Measurements from ENCODE around the gene GMPR2. TPM values are rescaled to one million over a fixed set of nuclear protein-coding genes. Genes with fewer than 3 reads are reported as not detected.
A peak's percentile ranks its signal among the peaks of the same experiment; 100 is the strongest.

The GMPR2 gene
- total and polyA plus RNA-seq, 2 of the 13 experiments (the other 11 are each of a cell fraction or from before 2014, with no cell fraction given), result 210 to 273 TPM

DNA sequence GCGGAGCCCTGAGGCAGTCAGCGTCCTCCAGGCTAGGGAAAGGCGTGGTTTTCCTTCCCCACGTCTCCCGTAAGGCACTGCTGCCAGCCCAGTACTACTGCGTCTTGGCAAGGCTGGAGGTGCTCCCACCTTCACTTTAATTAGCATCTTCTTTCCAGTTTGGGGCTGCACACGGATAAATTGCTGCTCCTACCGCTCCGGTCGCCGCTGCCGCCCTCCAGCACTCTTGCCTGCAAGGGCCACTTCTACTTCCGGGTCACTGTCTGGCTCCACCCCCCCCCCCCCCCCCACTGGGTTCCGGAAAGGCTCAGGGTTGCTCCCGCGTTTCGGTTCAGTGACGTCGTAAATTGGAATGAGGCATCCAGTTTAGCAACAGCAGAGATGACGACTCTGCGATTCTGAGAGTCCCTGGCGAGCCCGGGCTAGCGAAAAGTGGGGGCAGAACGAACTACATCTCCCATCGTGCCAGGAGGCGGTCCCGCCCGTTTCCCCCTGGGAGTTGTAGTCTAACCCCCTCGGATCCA is 546 bp upstream of the GMPR2 start, which contains the start of gene NEDD8 (continued):
- TF ChIP-seq ZNF280B (CRISPR knock-in tag; IDR thresholded peaks at IDR 0.05; ENCODE audit: borderline replicate concordance), result no peak; the same call in 1 of the 2 replicates
- TF ChIP-seq IKZF4 (CRISPR knock-in tag; IDR thresholded peaks at IDR 0.05; ENCODE audit: borderline replicate concordance, low read depth, not compliant biosample characterization), result peak; percentile 96
- TF ChIP-seq ZNF598 (CRISPR knock-in tag; IDR thresholded peaks at IDR 0.05; ENCODE audit: borderline replicate concordance), result 0 out of 2 replicates have a peak, but pooled peaks have one; percentile 71
- peak; percentile 100 for TF ChIP-seq ZSCAN31 (CRISPR knock-in tag; IDR thresholded peaks at IDR 0.05; ENCODE audit: low read depth)
- peak; percentile 85 for TF ChIP-seq ZNF350 (CRISPR knock-in tag; IDR thresholded peaks at IDR 0.05; ENCODE audit: borderline replicate concordance, low read depth)
- no peak for TF ChIP-seq NKX3-1 (CRISPR knock-in tag; IDR thresholded peaks at IDR 0.05)
- TF ChIP-seq MLX (CRISPR knock-in tag; IDR thresholded peaks at IDR 0.05), result no peak
- TF ChIP-seq ZNF326 (CRISPR knock-in tag; IDR thresholded peaks at IDR 0.05; ENCODE audit: borderline replicate concordance), result peak; percentile 79; the same call in 1 of the 2 replicates
- TF ChIP-seq TAF1 (CRISPR knock-in tag; IDR thresholded peaks at IDR 0.05), result peak; percentile 83
- TF ChIP-seq, protein P1, sequence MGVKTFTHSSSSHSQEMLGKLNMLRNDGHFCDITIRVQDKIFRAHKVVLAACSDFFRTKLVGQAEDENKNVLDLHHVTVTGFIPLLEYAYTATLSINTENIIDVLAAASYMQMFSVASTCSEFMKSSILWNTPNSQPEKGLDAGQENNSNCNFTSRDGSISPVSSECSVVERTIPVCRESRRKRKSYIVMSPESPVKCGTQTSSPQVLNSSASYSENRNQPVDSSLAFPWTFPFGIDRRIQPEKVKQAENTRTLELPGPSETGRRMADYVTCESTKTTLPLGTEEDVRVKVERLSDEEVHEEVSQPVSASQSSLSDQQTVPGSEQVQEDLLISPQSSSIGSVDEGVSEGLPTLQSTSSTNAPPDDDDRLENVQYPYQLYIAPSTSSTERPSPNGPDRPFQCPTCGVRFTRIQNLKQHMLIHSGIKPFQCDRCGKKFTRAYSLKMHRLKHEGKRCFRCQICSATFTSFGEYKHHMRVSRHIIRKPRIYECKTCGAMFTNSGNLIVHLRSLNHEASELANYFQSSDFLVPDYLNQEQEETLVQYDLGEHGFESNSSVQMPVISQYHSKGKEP (CRISPR knock-in tag; IDR thresholded peaks at IDR 0.05), result no peak
- no peak for TF ChIP-seq ONECUT2 (CRISPR knock-in tag; IDR thresholded peaks at IDR 0.05)
- no peak; the same call in 1 of the 2 replicates for TF ChIP-seq ISX (CRISPR knock-in tag; conservative IDR thresholded peaks at IDR 0.05)
- TF ChIP-seq THAP11 (CRISPR knock-in tag; IDR thresholded peaks at IDR 0.05), result peak; percentile 97
- peak; percentile 92 for TF ChIP-seq CREB1 (IDR thresholded peaks at IDR 0.05)
- TF ChIP-seq CREB1 (CRISPR knock-in tag; IDR thresholded peaks at IDR 0.05), result no peak
- TF ChIP-seq, protein P2, sequence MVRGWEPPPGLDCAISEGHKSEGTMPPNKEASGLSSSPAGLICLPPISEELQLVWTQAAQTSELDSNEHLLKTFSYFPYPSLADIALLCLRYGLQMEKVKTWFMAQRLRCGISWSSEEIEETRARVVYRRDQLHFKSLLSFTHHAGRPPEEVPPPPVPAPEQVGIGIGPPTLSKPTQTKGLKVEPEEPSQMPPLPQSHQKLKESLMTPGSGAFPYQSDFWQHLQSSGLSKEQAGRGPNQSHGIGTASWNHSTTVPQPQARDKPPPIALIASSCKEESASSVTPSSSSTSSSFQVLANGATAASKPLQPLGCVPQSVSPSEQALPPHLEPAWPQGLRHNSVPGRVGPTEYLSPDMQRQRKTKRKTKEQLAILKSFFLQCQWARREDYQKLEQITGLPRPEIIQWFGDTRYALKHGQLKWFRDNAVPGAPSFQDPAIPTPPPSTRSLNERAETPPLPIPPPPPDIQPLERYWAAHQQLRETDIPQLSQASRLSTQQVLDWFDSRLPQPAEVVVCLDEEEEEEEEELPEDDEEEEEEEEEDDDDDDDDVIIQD (CRISPR knock-in tag; IDR thresholded peaks at IDR 0.05; ENCODE audit: low read depth), result peak; percentile 75
- TF ChIP-seq ZNF615 (CRISPR knock-in tag; IDR thresholded peaks at IDR 0.05; ENCODE audit: borderline replicate concordance), result peak; percentile 84
- peak; percentile 83; the same call in 1 of the 2 replicates for TF ChIP-seq ZNF816 (CRISPR knock-in tag; IDR thresholded peaks at IDR 0.05; ENCODE audit: borderline replicate concordance)
- no peak; the same call in 1 of the 2 replicates for TF ChIP-seq MAZ (IDR thresholded peaks at IDR 0.05; ENCODE audit: borderline replicate concordance, low read depth, low read length)
- peak; percentile 97 for TF ChIP-seq MAZ (CRISPR knock-in tag; IDR thresholded peaks at IDR 0.05; ENCODE audit: low read depth)
- no peak for TF ChIP-seq HMGA1 (CRISPR knock-in tag; conservative IDR thresholded peaks at IDR 0.05)
- TF ChIP-seq KLF16 (CRISPR knock-in tag; IDR thresholded peaks at IDR 0.05), result peak; percentile 74 to 81; a peak in 1 of 4 replicates
- TF ChIP-seq POLR2G (IDR thresholded peaks at IDR 0.05; ENCODE audit: low read depth, low read length), result peak; percentile 92
